DMS 273 (cell line): ENCODE data around the gene VENTX.
"Not testable (repeated sequence)": the region's sequence is repeated elsewhere in the genome, so short reads cannot be mapped to it uniquely, and the experiment has no call there.

Experiments used
- DNase-seq: peaks from one replicate; lab custom pipeline; 2025; ENCODE audit not compliant: unreplicated experiment; lab: John Stamatoyannopoulos, UW

The VENTX gene

DNA sequence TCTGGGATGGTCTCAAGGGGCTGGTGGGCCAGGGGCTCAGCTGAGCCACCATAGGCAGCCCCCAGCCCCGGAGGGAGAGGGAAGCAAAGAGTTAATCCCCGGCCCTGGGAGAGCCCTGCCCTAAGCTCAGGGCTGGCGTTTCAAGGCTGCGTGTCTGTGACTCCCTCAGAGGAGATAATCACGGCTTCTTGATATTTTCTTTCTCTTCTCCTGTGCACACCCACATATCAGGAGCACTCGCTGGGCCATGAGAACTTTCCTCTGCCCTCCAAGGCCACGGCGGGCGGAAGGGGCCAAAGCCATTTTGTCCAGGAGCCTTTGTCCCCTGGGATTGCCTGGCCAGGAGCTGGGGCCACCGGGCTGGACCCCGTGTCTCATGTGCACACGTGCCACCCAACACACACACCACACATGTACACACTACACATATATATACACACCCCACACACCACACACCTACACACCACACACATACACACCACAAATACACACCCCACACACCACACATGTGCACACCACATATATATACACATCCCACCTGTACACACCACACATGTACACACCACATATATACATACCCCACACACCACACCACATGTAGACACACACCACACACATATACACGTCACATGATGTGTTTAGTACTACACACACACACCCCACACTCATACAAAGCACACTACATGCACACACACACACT lies 16.9 kb downstream of the VENTX start:
- no peak for DNase-seq

DNA sequence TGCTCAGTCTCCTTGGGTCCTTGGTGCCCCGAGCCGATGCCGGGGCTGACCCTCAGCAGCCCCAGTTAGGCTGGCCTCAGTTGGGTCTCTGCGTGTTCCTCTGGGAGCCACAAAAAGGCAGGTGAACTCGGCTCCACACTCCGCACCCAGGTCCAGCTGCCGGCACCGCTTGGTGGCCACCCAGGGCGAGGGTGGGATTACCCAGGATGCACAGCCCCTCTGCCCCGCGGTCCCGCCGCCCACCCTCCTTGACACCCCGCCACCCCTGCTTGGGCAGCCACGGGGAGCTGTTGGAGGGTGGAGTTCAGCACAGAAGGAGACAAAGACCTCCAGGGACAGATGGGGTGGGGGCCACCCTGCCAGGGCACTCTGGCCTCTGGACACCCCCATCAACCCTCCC lies 17.7 kb downstream of the VENTX start:
- no peak for DNase-seq

DNA sequence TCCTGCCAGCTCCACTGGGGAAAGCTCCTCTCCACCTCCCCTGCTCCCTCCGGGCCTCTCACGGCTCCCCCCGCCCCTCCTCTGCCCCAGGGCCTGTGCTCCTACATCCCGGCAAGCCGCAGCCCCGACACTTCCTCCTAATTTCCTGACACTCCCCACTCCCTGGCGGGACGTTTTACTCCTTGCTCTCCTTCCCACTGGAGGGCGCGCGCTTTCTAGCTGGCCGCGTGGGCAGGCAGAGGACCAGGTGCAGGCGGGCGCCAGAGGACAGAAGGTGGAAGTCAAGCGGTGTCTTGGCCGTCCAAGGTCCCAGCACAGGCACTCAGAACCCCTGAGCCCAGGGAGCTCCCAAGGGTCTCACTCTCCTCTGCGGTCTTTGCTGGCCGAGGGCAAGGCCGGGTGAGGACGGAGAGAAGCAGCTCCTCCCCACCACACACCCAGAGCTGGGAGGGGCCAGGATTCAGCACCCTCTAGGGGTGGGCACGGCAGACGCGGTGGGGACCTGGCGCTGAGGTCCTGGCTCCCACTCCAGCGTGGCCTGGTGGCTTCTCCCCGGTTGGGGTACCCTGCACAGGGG lies 19.9 kb downstream of the VENTX start:
- peak; percentile 66 for DNase-seq

GRCh38 chr10:133258066-133258817 lies 20.6 kb downstream of the VENTX start:
- no peak for DNase-seq

DNA sequence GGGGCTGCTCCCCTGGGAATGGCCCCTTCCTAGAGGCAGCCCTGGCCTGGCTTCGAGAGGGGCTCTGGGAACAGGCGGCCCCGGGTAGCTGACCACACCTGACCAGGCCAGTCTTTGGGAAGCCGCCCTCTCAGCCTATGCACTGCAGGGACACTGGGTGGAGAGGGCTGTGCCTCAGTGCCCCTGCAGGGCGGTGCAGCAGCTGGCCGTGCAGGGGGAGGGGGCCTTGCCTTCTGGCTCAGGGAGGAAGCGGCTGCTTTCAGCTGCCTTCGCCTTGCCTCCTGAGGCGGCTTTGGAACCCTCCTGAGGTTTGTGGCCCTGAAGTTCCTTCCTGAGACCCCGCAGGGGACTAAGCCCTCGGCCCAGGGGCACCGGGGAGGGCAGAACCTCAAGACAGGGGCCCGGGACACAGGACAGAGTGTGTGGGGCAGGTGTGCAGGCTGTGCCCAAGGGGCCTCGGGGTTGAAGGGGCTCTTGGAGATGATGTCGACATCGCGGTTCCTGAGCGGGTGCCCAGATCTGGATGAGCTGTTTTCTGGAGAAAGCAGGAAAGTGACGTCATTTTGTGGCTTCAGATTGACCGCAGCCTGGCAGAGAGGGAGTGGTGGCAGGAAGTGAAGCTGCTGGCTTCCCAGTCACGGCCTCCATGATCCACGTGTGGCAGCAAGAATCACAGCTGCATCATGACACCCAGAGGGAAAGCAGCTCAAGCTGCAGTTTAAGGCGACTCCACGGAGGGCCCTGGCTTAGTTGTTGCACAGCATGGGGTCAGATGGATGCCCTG lies 21.4 kb downstream of the VENTX start:
- peak; percentile 25 for DNase-seq

DNA sequence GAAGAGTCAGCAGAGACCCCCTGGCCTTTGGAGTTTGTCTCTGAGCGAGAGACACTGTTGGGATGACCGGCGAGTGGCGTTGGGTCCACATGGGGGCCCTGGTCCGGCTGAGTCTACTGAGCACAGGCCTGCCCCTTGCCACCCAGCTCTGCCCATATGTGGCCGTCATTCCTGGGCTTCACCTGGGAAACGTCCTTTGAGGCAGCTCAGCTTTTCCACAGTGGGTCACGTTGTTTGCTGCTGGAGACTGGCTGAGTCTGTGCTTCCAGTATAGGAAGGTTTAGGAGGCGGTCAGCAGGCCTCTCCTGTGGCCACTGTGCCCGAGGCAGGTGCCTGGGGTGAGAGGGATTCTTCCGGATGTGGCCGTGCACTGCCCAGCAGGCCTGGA lies 21.9 kb downstream of the VENTX start:
- no peak for DNase-seq

- peak; percentile 60 for DNase-seq
These were observed 23.5 kb downstream of the VENTX start for GRCh38 chr10:133260895-133261725.

DNA sequence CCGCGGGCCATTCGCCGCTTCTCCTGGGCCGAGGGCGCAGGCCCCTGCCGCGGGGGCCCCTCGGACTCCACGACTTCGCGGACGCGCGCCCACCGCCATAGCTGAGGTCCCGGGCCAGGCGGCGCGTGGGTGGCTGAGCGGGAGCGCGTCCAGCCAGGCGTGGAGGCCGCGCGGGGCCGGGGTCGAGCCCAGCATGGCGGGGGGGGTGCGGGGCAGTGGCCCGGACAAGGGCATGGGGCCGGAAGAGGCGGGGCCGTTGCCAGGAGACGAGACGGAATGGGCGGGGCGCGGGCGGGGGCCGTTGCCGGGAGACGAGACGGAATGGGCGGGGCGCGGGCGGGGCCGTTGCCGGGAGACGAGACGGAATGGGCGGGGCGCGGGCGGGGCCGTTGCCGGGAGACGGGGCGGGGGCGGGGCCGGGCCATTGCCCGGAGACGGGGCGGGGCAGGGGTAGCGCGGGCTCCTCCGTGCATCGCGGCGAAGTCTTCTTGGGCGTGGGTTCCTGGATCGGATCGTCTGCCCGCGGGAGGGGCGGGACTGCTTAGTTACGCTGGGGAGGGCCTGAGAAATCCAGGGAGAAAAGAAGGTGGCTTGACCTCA lies 24.2 kb downstream of the VENTX start:
- DNase-seq = peak; percentile 77

- peak; percentile 23 for DNase-seq
These were observed 25.0 kb downstream of the VENTX start for GRCh38 chr10:133262696-133263095.

GRCh38 chr10:133263674-133264073 lies 26.0 kb downstream of the VENTX start:
- DNase-seq = no peak

- DNase-seq = no peak
These were observed 26.8 kb downstream of the VENTX start for GRCh38 chr10:133264461-133264860.

- DNase-seq = not testable (repeated sequence)
These were observed 27.4 kb downstream of the VENTX start for GRCh38 chr10:133265052-133265451.

DNA sequence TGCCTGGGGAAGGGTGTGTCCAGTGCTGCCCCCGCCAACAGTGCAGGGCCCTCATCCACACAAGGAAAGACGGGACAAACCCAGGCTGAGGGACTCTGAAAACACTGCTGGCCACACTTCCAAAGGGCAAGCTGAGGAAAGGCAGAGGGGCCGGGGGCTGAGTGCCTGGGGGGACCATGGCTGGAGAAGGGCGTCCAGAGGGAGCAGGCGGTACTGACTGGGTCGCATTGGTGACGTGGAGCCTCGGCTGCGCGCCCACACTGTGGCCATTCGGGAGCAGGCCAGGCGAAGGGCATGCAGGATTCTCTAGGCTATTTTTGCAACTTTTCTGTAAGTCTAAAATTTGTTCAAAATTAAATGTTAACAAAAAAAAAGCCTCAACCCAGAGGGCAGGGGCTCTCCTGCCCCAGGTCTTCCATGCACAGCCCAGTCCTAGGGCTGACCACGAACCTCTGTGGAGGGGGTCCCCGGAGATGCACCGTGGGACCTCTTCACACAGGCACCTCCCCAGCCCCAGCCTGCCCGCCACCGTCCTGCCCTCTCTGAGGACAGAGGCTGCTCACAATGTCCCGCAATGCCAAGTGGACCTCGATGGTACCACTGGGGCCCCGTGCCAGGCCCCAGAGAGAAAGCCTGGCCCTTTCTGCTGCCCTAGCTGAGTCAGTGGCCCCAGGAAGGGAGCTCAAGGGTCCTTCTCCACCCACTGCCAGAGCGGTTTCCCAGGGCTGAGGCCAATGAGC lies 28.6 kb downstream of the VENTX start:
- no peak for DNase-seq

GRCh38 chr10:133267293-133267692 lies 29.6 kb downstream of the VENTX start:
- no peak for DNase-seq

DNA sequence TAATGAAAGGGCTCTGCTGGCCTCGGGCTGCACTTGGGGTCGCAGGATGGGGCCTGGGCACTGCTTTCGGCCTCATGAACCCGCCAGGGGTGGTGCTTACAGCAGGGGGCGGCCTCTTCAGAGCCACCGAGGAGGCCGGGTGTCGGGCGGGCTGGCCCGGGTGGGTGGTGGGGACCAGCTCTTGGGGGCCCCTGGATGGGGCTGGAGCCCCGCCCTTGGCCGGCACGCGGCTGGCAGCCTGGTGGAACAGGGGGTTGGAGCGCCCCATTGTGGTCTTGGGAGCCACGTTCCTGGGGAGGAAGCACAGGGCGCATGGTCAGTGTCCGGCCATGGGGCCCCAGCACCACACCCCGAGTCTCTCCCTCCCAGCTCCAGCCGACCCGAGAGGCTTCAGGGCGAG lies 30.2 kb downstream of the VENTX start:
- no peak for DNase-seq

DNA sequence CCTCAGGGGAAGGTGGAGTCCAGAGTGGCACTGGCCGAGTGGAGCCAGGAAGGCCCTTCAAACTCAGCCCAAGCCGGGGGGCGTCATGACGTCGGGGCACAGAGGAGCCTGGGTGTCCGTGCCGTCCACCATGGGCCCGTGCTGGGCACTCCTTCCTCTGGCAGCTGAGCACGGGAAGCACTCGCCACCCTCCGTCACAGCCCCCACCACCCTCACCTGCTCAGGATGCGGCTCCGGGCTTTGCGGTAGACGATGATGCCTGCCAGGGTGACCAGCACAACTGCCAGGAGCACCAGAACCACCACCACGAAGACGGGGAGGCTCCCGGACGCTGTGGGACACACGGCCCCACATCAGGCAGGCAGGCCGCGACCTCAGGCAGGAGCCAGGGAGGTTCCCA lies 30.9 kb downstream of the VENTX start:
- no peak for DNase-seq

GRCh38 chr10:133269367-133269766 lies 31.7 kb downstream of the VENTX start:
- no peak for DNase-seq

GRCh38 chr10:133270204-133270603 lies 32.5 kb downstream of the VENTX start:
- peak; percentile 24 for DNase-seq

DNA sequence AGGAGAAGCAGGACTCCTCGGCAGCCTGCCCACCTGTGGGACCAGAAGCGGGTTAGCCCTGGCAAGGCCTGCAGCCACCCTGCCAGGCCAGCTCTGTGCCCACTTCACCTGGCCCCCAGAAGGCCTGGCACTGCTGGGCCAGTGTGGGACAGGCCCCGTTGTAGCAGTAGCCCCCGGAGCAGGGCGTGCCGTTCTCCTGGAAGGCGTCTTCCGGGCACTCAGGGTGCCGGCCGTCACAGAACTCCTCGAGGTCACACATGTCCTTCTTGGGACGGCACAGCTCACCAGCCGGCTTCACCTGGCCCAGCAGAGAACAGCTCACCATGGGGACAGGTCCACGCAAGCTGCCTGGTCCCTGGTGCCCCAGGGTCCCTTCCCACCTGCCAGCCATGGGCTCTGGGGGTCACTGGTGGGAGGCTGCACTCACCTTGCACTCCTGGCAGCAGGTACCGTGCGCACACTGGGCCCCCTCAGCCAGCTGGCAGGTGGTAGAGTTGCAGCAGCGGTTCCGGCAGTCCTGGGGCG lies 33.2 kb downstream of the VENTX start:
- DNase-seq = no peak
